GM12878 (cell line): Measurements from ENCODE around the gene TRRAP. TPM values are rescaled to one million over a fixed set of nuclear protein-coding genes. Genes with fewer than 3 reads are reported as not detected.

Experiments
- ATAC-seq: fragments of 200-7000 bp; cut with Tn5 transposase; 3 replicates; pipeline ENCODE4 v1.9.1; 2020; ENCODE audit warnings: mild to moderate bottlenecking, moderate library complexity
- BruUV-seq: library from RNA; stranded (reverse); fragments of 400-500 nt; replicated peaks from 2 replicates; lab custom pipeline; 2021; lab: Mats Ljungman, UMichigan
- CTCF ChIA-PET: fragments of 300-600 bp; sonication (Branson Sonifier 250); formaldehyde crosslinking; extraction: SDS; loops from one replicate; lab custom pipeline; 2021; ENCODE audit warnings: inconsistent platforms; lab: Yijun Ruan, JAX
- POLR2A ChIA-PET: fragments of 350-600 bp; formaldehyde crosslinking; extraction: SDS; loops from one replicate; lab custom pipeline; 2021; ENCODE audit warnings: inconsistent platforms; lab: Charles Lee
- RAD21 ChIA-PET: fragments of 300-600 bp; sonication (Branson Sonifier 250); formaldehyde crosslinking; loops from one replicate; lab custom pipeline; 2023; ENCODE audit warnings: antibody characterized with exemption; ENCODE audit not compliant: unreplicated experiment; lab: Charles Lee
- SMC1A ChIA-PET: fragments of 300-600 bp; sonication (Branson Sonifier 250); formaldehyde crosslinking; loops from one replicate; lab custom pipeline; 2023; ENCODE audit not compliant: unreplicated experiment, uncharacterized antibody; lab: Charles Lee
- DNase-seq: peaks from one replicate; pipeline ENCODE4 v3.0.0-alpha.2; 2011; ENCODE audit warnings: low read depth, low spot score
- FAIRE-seq: peaks from 3 replicates; lab custom pipeline; 2011; peaks lifted over from hg19 to GRCh38; lab: Jason Lieb, UNC
- H2AFZ ChIP-seq: 2 replicates; pipeline ENCODE4 v1.6.0; 2011; ENCODE audit warnings: low read depth, low read length, control low read depth; ENCODE audit not compliant: control insufficient read depth
- H3K27ac ChIP-seq: 2 replicates; pipeline ENCODE4 v1.5.1; 2011; ENCODE audit warnings: control low read depth; ENCODE audit not compliant: control insufficient read depth, insufficient read depth
- H3K27me3 ChIP-seq, 2 experiments: replicated peaks in 1 of 2; 2 replicates each; pipeline versions ENCODE4 v1.6.0 to v1.6.1; 2011; ENCODE audit warnings: low read length in 1 of 2; ENCODE audit not compliant: control insufficient read depth in 2 of 2, insufficient read depth in 2 of 2
- H3K36me3 ChIP-seq, 2 experiments: 2 replicates each; pipeline ENCODE4 v1.5.1; 2011; ENCODE audit warnings: low read length in 1 of 2; ENCODE audit not compliant: control insufficient read depth in 2 of 2, insufficient read depth in 2 of 2
- H3K4me1 ChIP-seq: 2 replicates; pipeline ENCODE4 v1.6.1; 2011; ENCODE audit warnings: mild to moderate bottlenecking, low read length, moderate library complexity, mixed read lengths; ENCODE audit not compliant: control insufficient read depth, insufficient read depth
- H3K4me2 ChIP-seq: 2 replicates; pipeline ENCODE4 v1.6.0; 2011; ENCODE audit warnings: control low read depth; ENCODE audit not compliant: control insufficient read depth, insufficient read depth
- H3K4me3 ChIP-seq: fragments of 200-600 bp; sonication (generic); 2 replicates; pipeline ENCODE4 v1.5.1; 2016
- H3K79me2 ChIP-seq: 2 replicates; pipeline ENCODE4 v1.6.0; 2011; ENCODE audit warnings: low read length; ENCODE audit not compliant: control insufficient read depth, insufficient read depth
- H3K9ac ChIP-seq: 2 replicates; pipeline ENCODE4 v1.8.0; 2011; ENCODE audit warnings: low read length, control low read depth, mixed read lengths; ENCODE audit not compliant: control insufficient read depth, insufficient read depth
- H3K9me3 ChIP-seq: replicated peaks from 3 replicates; pipeline ENCODE4 v1.5.1; 2011; ENCODE audit warnings: mild to moderate bottlenecking, low read length; ENCODE audit not compliant: control insufficient read depth, insufficient read depth
- H4K20me1 ChIP-seq: 2 replicates; pipeline ENCODE4 v1.6.0; 2011; ENCODE audit not compliant: control insufficient read depth, insufficient read depth
- ATF3 ChIP-seq: IDR thresholded peaks from 2 replicates; pipeline ENCODE4 v1.6.1; 2011; ENCODE audit warnings: low read depth, mild to moderate bottlenecking, low read length, moderate library complexity, borderline replicate concordance; ENCODE audit errors: extremely low read depth
- ATF7 ChIP-seq: fragments of 450-650 bp; IDR thresholded peaks from 2 replicates; pipeline ENCODE4 v1.6.1; 2016; ENCODE audit warnings: low read depth, mild to moderate bottlenecking
- BHLHE40 ChIP-seq, 2 experiments: fragments of 450-650 bp in 1 of 2; IDR thresholded peaks; 2 replicates each; pipeline ENCODE4 v1.6.1; 2011 to 2017; ENCODE audit warnings: low read depth in 2 of 2, borderline replicate concordance in 1 of 2, improper control_type of control experiment in 1 of 2, low read length in 1 of 2, mild to moderate bottlenecking in 1 of 2
- BMI1 ChIP-seq: fragments of 450-650 bp; IDR thresholded peaks from 2 replicates; pipeline ENCODE4 v1.6.1; 2016; ENCODE audit warnings: mild to moderate bottlenecking, moderate library complexity, borderline replicate concordance
- CHD4 ChIP-seq: fragments of 200-600 bp; sonication (generic); IDR thresholded peaks from 2 replicates; pipeline ENCODE4 v1.6.1; 2016; ENCODE audit warnings: mild to moderate bottlenecking
- HCFC1 ChIP-seq: fragments of 150-350 bp; IDR thresholded peaks from 2 replicates; pipeline ENCODE4 v1.6.1; 2014; ENCODE audit warnings: low read length
- MTA2 ChIP-seq: fragments of 450-650 bp; IDR thresholded peaks from 2 replicates; pipeline ENCODE4 v1.6.1; 2016; ENCODE audit warnings: low read depth, mild to moderate bottlenecking, moderate library complexity
- MXI1 ChIP-seq: fragments of 150-350 bp; IDR thresholded peaks from 2 replicates; pipeline ENCODE4 v1.6.1; 2011; ENCODE audit warnings: low read depth, mild to moderate bottlenecking, inconsistent platforms, low read length, improper control_type of control experiment
- PML ChIP-seq: IDR thresholded peaks from 2 replicates; pipeline ENCODE4 v1.6.1; 2012; ENCODE audit warnings: low read length, inconsistent platforms
- RAD51 ChIP-seq: fragments of 450-650 bp; IDR thresholded peaks from 2 replicates; pipeline ENCODE4 v1.6.1; 2016; ENCODE audit warnings: moderate library complexity, mild to moderate bottlenecking, inconsistent platforms
- RB1 ChIP-seq: fragments of 450-650 bp; formaldehyde crosslinking; IDR thresholded peaks from 2 replicates; pipeline ENCODE4 v1.6.1; 2017; ENCODE audit warnings: mild to moderate bottlenecking, borderline replicate concordance
- SP1 ChIP-seq: IDR thresholded peaks from one replicate; pipeline ENCODE4 v1.6.1; 2011; ENCODE audit warnings: low read depth, low read length
- SUZ12 ChIP-seq: fragments of 200-600 bp; sonication (generic); IDR thresholded peaks from one replicate; pipeline ENCODE4 v1.6.1; 2018; ENCODE audit warnings: antibody characterized with exemption, mild to moderate bottlenecking; ENCODE audit not compliant: unreplicated experiment
- WRNIP1 ChIP-seq: IDR thresholded peaks from 2 replicates; pipeline ENCODE4 v1.6.1; 2011; ENCODE audit warnings: low read depth, low read length, improper control_type of control experiment, borderline replicate concordance
- ZBTB4 ChIP-seq: fragments of 450-650 bp; formaldehyde crosslinking; IDR thresholded peaks from 2 replicates; pipeline ENCODE4 v1.4.0; 2022; ENCODE audit warnings: mild to moderate bottlenecking, moderate library complexity
- ZNF592 ChIP-seq: fragments of 450-650 bp; IDR thresholded peaks from 2 replicates; pipeline ENCODE4 v1.6.1; 2017; ENCODE audit warnings: mild to moderate bottlenecking, moderate library complexity
- ZZZ3 ChIP-seq: IDR thresholded peaks from 2 replicates; pipeline ENCODE4 v1.6.1; 2011; ENCODE audit warnings: low read depth; ENCODE audit not compliant: control insufficient read depth, insufficient read length
- WGBS: methylation state at CpG from one replicate; pipeline ENCODE4 v1.1.6; 2016; ENCODE audit warnings: low lambda C conversion rate; ENCODE audit not compliant: insufficient replicate concordance, insufficient coverage; ENCODE audit errors: missing lambda C conversion rate; 5-methylcytosine and 5-hydroxymethylcytosine counted together
- in situ Hi-C: fragments of 300-500 bp; cut with MboI; formaldehyde crosslinking; loops from 9 replicates; pipeline ENCODE4 v1.14.3; 2018; ENCODE audit warnings: mixed read lengths
- intact Hi-C: fragments of 100-400 bp; cut with micrococcal nuclease; formaldehyde crosslinking; loops from one replicate; pipeline ENCODE4 v1.14.2; 2022; ENCODE audit not compliant: unreplicated experiment
- polyA plus RNA-seq, 11 experiments: library from polyadenylated mRNA; depleted of rRNA in 4 of 11; unstranded in 6 of 11; stranded (reverse) in 5 of 11; fragments of >200 nt; fragmentation: Nextera tagmentation in 4 of 11; fragmentation: Illumina TruSeq in 1 of 11; extraction: Ambion mirVana in 4 of 11; extraction: Trizol in 1 of 11; gene quantifications; 1 replicate in 1 of 11; 2 replicates in 10 of 11; pipeline versions ENCODE4 v1.2.1 to v1.2.3, GENCODE V29; 2011 to 2016; ENCODE audit warnings: inconsistent platforms in 2 of 11, missing spikeins in 2 of 11, low read depth in 1 of 11
- total RNA-seq, 4 experiments: library from RNA; depleted of rRNA in 3 of 4; stranded (reverse); fragments of >200 nt in 3 of 4; fragmentation: Illumina TruSeq in 1 of 4; extraction: Trizol in 1 of 4; gene quantifications; 2 replicates each; pipeline versions ENCODE4 v1.2.1 to v1.2.3, GENCODE V29; 2013 to 2021

The TRRAP gene
- total and polyA plus RNA-seq, 10 of the 15 experiments (the other 5 are each of a cell fraction or from before 2014, with no cell fraction given) = 1.1 to 39.3 (median 8.5) TPM

- TF ChIP-seq CHD4 (no peak), ZNF592 (no peak), SP1 (no peak), BMI1 (no peak), BHLHE40 (IDR thresholded peaks at IDR 0.05; ENCODE audit: borderline replicate concordance in 1 of 2, low read depth in 2 of 2, low read length in 1 of 2) (no peak), PML (no peak), SUZ12 (no peak)
- TF ChIP-seq, all 136 proteins: peak for 0
Observed at GRCh38 chr7:98899816-98900215, 21.5 kb downstream of the TRRAP start (continued).

GRCh38 chr7:98900815-98901214 is 22.5 kb downstream of the TRRAP start:
- ChIA-PET SMC1A (no interaction called here), RAD21 (no interaction called here), POLR2A (no interaction called here), CTCF (no interaction called here)
- no peaks in the 10 kb centered on the region for H4K20me1 ChIP-seq
- no peaks in the 10 kb centered on the region for H3K4me1 ChIP-seq
- BruUV-seq = no TSS peak
- no peaks in the 10 kb centered on the region for H3K27me3 ChIP-seq
- in situ Hi-C loops (no loop called here), intact Hi-C loops (no loop called here)
- H3K79me2 ChIP-seq = no peaks in the 10 kb centered on the region
- H3K9me3 ChIP-seq = no peaks in the 10 kb centered on the region
- WGBS = 93% methylated on average over 3 of the region's 3 CpGs
- ATAC-seq = no peak
- H3K9ac ChIP-seq = no peak overlapping the region
- FAIRE-seq = no peak
- H3K4me3 ChIP-seq = no peak overlapping the region
- H2AFZ ChIP-seq = no peak overlapping the region
- H3K27ac ChIP-seq = no peak overlapping the region
- no peak for DNase-seq
- peaks cover 19 to 57% of the 10 kb centered on the region in 2 experiments for H3K36me3 ChIP-seq
- no peak overlapping the region for H3K4me2 ChIP-seq
- TF ChIP-seq ZZZ3 = no peak
- TF ChIP-seq ATF3 = no peak
- no peak for TF ChIP-seq ZBTB4 (CRISPR knock-in tag)
- no peak for TF ChIP-seq ATF7
- TF ChIP-seq RAD51 = no peak
- no peak for TF ChIP-seq RB1
- no peak for TF ChIP-seq MXI1
- TF ChIP-seq MTA2 = no peak
- no peak for TF ChIP-seq WRNIP1
- TF ChIP-seq HCFC1 = no peak
- TF ChIP-seq BHLHE40 (IDR thresholded peaks at IDR 0.05; ENCODE audit: borderline replicate concordance in 1 of 2, low read depth in 2 of 2, low read length in 1 of 2) = no peak
